ENCODE measurements around the gene USP10. TPM values are rescaled to one million over a fixed set of nuclear protein-coding genes. Genes with fewer than 3 reads are reported as not detected.

Gene USP10
- total RNA-seq, 1 donor from 2014 or later: 67.8 TPM

DNA sequence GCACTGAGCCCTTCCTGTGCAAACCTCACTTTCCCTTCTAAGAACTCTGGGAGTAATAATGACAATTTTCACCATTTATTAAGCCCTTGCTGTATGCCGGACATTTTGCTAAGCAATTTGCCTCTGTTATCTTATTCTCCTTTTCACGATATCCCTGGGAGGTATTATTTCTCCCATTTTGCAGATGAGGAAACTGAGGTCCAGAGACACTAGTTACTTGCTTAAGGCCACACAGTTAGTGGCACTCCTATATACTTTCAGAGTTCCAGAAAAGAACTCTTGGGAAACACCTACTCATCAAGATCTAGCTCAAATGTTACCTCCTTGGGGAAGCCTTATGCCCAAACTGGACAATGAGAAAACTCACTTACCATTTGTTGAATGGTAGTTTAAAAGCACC is 4.8 kb upstream of the USP10 start:
- Histone ChIP-seq H3K27me3 (ENCODE audit: control insufficient read depth, insufficient read depth, low read length) (no peaks in the 10 kb centered on the region), H3K4me3 (ENCODE audit: low read depth, low read length) (no peak overlapping the region), H3K36me3 (ENCODE audit: control insufficient read depth, insufficient read depth, low read length) (no peaks in the 10 kb centered on the region)
- no peak for TF ChIP-seq CTCF (IDR thresholded peaks at IDR 0.05; ENCODE audit: insufficient read depth, low read length, poor library complexity, severe bottlenecking)
- no peak for DNase-seq (ENCODE audit: low read depth)

DNA sequence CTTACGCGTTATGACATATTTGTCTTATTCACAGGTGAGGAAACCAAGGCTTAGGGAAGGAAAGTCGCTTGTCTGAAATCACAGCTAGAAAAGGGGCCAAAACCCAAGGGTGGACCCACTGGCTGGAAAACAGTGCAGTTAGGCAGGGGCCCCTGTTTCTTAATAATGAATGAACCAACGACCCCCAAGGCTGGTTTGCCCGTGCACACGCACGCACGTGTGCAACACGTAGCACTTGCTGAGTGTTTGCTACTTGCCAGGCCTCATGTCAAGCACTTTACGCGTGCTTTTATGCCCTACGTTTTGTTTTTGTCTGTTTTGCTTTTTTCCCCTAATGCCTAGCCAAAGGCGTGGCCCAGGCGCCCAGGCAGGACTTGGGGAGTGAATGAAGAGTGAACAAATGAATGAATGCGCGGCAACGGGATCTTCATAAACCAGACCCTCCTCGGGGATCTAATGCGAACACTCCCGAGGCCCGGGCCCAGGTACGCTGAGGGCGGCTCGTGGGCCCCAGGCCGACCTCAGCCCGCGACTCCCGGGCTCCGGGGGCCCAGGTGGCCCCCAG is 571 bp upstream of the USP10 start:
- Histone ChIP-seq H3K27me3 (ENCODE audit: control insufficient read depth, insufficient read depth, low read length) (no peaks in the 10 kb centered on the region), H3K4me3 (ENCODE audit: low read depth, low read length) (peak overlapping the region; percentile 79), H3K36me3 (ENCODE audit: control insufficient read depth, insufficient read depth, low read length) (no peaks in the 10 kb centered on the region)
- no peak for DNase-seq (ENCODE audit: low read depth)
- TF ChIP-seq CTCF (IDR thresholded peaks at IDR 0.05; ENCODE audit: insufficient read depth, low read length, poor library complexity, severe bottlenecking): no peak

- no peaks in the 10 kb centered on the region for H3K27me3 ChIP-seq (ENCODE audit: control insufficient read depth, insufficient read depth, low read length)
- no peak for TF ChIP-seq CTCF (IDR thresholded peaks at IDR 0.05; ENCODE audit: insufficient read depth, low read length, poor library complexity, severe bottlenecking)
- DNase-seq (ENCODE audit: low read depth): no peak
- H3K4me3 ChIP-seq (ENCODE audit: low read depth, low read length): peak overlapping the region; percentile 79
- no peaks in the 10 kb centered on the region for H3K36me3 ChIP-seq (ENCODE audit: control insufficient read depth, insufficient read depth, low read length)
These were observed 873 bp downstream of the USP10 start for GRCh38 chr16:84700446-84701300.

GRCh38 chr16:84703681-84704080 is 3.9 kb downstream of the USP10 start:
- TF ChIP-seq CTCF (IDR thresholded peaks at IDR 0.05; ENCODE audit: insufficient read depth, low read length, poor library complexity, severe bottlenecking): no peak
- Histone ChIP-seq H3K4me3 (ENCODE audit: low read depth, low read length) (no peak overlapping the region), H3K36me3 (ENCODE audit: control insufficient read depth, insufficient read depth, low read length) (no peaks in the 10 kb centered on the region), H3K27me3 (ENCODE audit: control insufficient read depth, insufficient read depth, low read length) (no peaks in the 10 kb centered on the region)
- DNase-seq (ENCODE audit: low read depth): no peak

- Histone ChIP-seq H3K27me3 (ENCODE audit: control insufficient read depth, insufficient read depth, low read length) (no peaks in the 10 kb centered on the region), H3K36me3 (ENCODE audit: control insufficient read depth, insufficient read depth, low read length) (no peaks in the 10 kb centered on the region), H3K4me3 (ENCODE audit: low read depth, low read length) (no peak overlapping the region)
- no peak for DNase-seq (ENCODE audit: low read depth)
- no peak for TF ChIP-seq CTCF (IDR thresholded peaks at IDR 0.05; ENCODE audit: insufficient read depth, low read length, poor library complexity, severe bottlenecking)
These were observed 4.5 kb downstream of the USP10 start for GRCh38 chr16:84704253-84704652.

All from kidney epithelial cell (primary cell).